K562 (cell line): ENCODE data around the gene IL6R. TPM values are rescaled to one million over a fixed set of nuclear protein-coding genes. Genes with fewer than 3 reads are reported as not detected.

ENCODE experiments used
- ATAC-seq: fragments of 200-7000 bp; cut with Tn5 transposase; 3 replicates; pipeline ENCODE4 v1.9.1; 2020; ENCODE audit warnings: moderate library complexity
- BruUV-seq: library from RNA; stranded (reverse); fragments of 400-500 nt; replicated peaks from 2 replicates; lab custom pipeline; 2021; lab: Mats Ljungman, UMichigan
- CTCF ChIA-PET: fragments of 300-600 bp; formaldehyde crosslinking; extraction: SDS; loops from one replicate; lab custom pipeline; 2021; ENCODE audit warnings: low intra/inter-chr PET ratio; lab: Yijun Ruan, JAX
- POLR2A ChIA-PET: fragments of 300-600, 350-650 bp; sonication (Branson Sonifier 250); formaldehyde crosslinking; extraction: SDS; loops from one replicate; lab custom pipeline; 2021; ENCODE audit warnings: antibody characterized with exemption, inconsistent platforms; lab: Yijun Ruan, JAX
- DNase-seq, 4 experiments: peaks; one replicate each; pipeline versions ENCODE4 v3.0.0 to v3.0.0-alpha.2; 2011 to 2018; ENCODE audit warnings: low spot score in 3 of 4, mixed read lengths in 3 of 4; ENCODE audit errors: extremely low read depth in 1 of 4
- FAIRE-seq: peaks from 2 replicates; lab custom pipeline; 2011; peaks lifted over from hg19 to GRCh38; lab: Jason Lieb, UNC
- H2AFZ ChIP-seq: 2 replicates; pipeline ENCODE4 v1.6.0; 2011; ENCODE audit warnings: low read depth, low read length, control low read depth, inconsistent platforms
- H3K27ac ChIP-seq: fragments of 200-600 bp; 3 replicates; pipeline ENCODE4 v1.8.0; 2011; ENCODE audit warnings: low read depth, mild to moderate bottlenecking, control low read depth, inconsistent platforms, low read length, moderate library complexity, mixed read lengths; ENCODE audit errors: extremely low read depth
- H3K27me3 ChIP-seq, 2 experiments: fragments of 300-600 bp in 1 of 2; 2 replicates in 1 of 2; 3 replicates in 1 of 2; pipeline versions ENCODE4 v1.6.0 to v1.8.0; 2011; ENCODE audit warnings: inconsistent platforms in 2 of 2, low read length in 2 of 2, mild to moderate bottlenecking in 1 of 2, mixed read lengths in 1 of 2, moderate library complexity in 1 of 2; ENCODE audit not compliant: control insufficient read depth in 2 of 2, insufficient read depth in 2 of 2
- H3K36me3 ChIP-seq: fragments of 300-600 bp; 3 replicates; pipeline ENCODE4 v1.8.0; 2011; ENCODE audit warnings: mild to moderate bottlenecking, low read length, inconsistent platforms; ENCODE audit not compliant: control insufficient read depth, insufficient read depth
- H3K4me1 ChIP-seq, 2 experiments: fragments of 200-600 bp in 1 of 2; replicated peaks in 1 of 2; 2 replicates in 1 of 2; 3 replicates in 1 of 2; pipeline versions ENCODE4 v1.5.1 to v1.8.0; 2011; ENCODE audit warnings: inconsistent platforms in 2 of 2, low read length in 2 of 2, mild to moderate bottlenecking in 1 of 2, mixed read lengths in 1 of 2, moderate library complexity in 1 of 2; ENCODE audit not compliant: control insufficient read depth in 2 of 2, insufficient read depth in 2 of 2
- H3K4me2 ChIP-seq: 2 replicates; pipeline ENCODE4 v1.6.1; 2011; ENCODE audit warnings: low read length, control low read depth, inconsistent platforms, mixed read lengths; ENCODE audit not compliant: insufficient read depth
- H3K4me3 ChIP-seq: fragments of 200-600 bp; sonication (generic), shearing (Covaris generic); 2 replicates; pipeline ENCODE4 v1.5.1; 2016; ENCODE audit warnings: control low read depth, inconsistent platforms
- H3K79me2 ChIP-seq: fragments of 200-600 bp; 3 replicates; pipeline ENCODE4 v1.8.0; 2011; ENCODE audit warnings: low read length, inconsistent platforms; ENCODE audit not compliant: control insufficient read depth, insufficient read depth
- H3K9ac ChIP-seq, 2 experiments: 2 replicates each; pipeline versions ENCODE4 v1.6.0 to v1.6.1; 2011; ENCODE audit warnings: low read depth in 2 of 2, low read length in 2 of 2, control low read depth in 1 of 2, inconsistent platforms in 1 of 2, mild to moderate bottlenecking in 1 of 2, mixed read lengths in 1 of 2; ENCODE audit not compliant: insufficient read depth in 1 of 2
- H3K9me1 ChIP-seq: one replicate; pipeline ENCODE4 v1.6.0; 2011; ENCODE audit warnings: inconsistent platforms, mild to moderate bottlenecking, low read length, moderate library complexity; ENCODE audit not compliant: control insufficient read depth, insufficient read depth
- H3K9me3 ChIP-seq: replicated peaks from 2 replicates; pipeline ENCODE4 v1.5.1; 2011; ENCODE audit warnings: low read depth, low read length, inconsistent platforms; ENCODE audit not compliant: control insufficient read depth, insufficient read depth
- H4K20me1 ChIP-seq: replicated peaks from 2 replicates; pipeline ENCODE4 v1.6.1; 2011; ENCODE audit warnings: low read length, inconsistent platforms, mixed read lengths; ENCODE audit not compliant: control insufficient read depth, insufficient read depth
- CHD2 ChIP-seq: IDR thresholded peaks from 2 replicates; pipeline ENCODE4 v1.6.1; 2011; ENCODE audit warnings: low read depth, low read length
- CSDE1 ChIP-seq, 2 experiments: fragments of 450-650 bp; IDR thresholded peaks; 2 replicates each; pipeline ENCODE4 v1.6.1; 2016; ENCODE audit warnings: mild to moderate bottlenecking in 1 of 2
- HEY1 ChIP-seq: fragments of 250-450 bp; sonication (Bioruptor Pico); IDR thresholded peaks from 2 replicates; pipeline ENCODE4 v1.5.0; 2020; ENCODE audit warnings: mild to moderate bottlenecking, moderate library complexity, borderline replicate concordance
- OTX1 ChIP-seq: fragments of 450-650 bp; formaldehyde crosslinking; IDR thresholded peaks from 2 replicates; pipeline ENCODE4 v1.4.0; 2022; ENCODE audit warnings: mild to moderate bottlenecking
- POU5F1 ChIP-seq: fragments of 150-350 bp; IDR thresholded peaks from 2 replicates; pipeline ENCODE4 v1.6.1; 2014; ENCODE audit warnings: borderline replicate concordance, low read length, low read depth, mild to moderate bottlenecking; ENCODE audit not compliant: partially characterized antibody
- SMAD4 ChIP-seq: fragments of 250-450 bp; sonication (Bioruptor Pico); conservative IDR thresholded peaks from 2 replicates; pipeline ENCODE4 v1.8.0; 2021; ENCODE audit warnings: inconsistent platforms, mild to moderate bottlenecking, moderate library complexity
- ZEB2 ChIP-seq: fragments of 450-650 bp; IDR thresholded peaks from 2 replicates; pipeline ENCODE4 v1.6.1; 2016
- ZNF695 ChIP-seq: fragments of 450-650 bp; formaldehyde crosslinking; IDR thresholded peaks from 2 replicates; pipeline ENCODE4 v1.4.0; 2020; ENCODE audit warnings: mild to moderate bottlenecking, moderate library complexity
- WGBS: fragments of 100-300 bp; shearing (Covaris generic); methylation state at CpG from one replicate; pipeline ENCODE4 v1.1.6; 2016; ENCODE audit warnings: low coverage, mixed read lengths; ENCODE audit not compliant: insufficient coverage; ENCODE audit errors: missing lambda C conversion rate; 5-methylcytosine and 5-hydroxymethylcytosine counted together
- in situ Hi-C: fragments of 300-500 bp; cut with MboI; formaldehyde crosslinking; loops from 4 replicates; pipeline ENCODE4 v1.15.0; 2018; ENCODE audit warnings: inconsistent platforms, mixed read lengths
- intact Hi-C: fragments of 100-400 bp; cut with micrococcal nuclease; formaldehyde crosslinking; loops from 2 replicates; pipeline ENCODE4 v1.14.2; 2022
- polyA plus RNA-seq, 8 experiments: library from polyadenylated mRNA; depleted of rRNA in 4 of 8; stranded (reverse) in 5 of 8; unstranded in 3 of 8; fragments of >200 nt; fragmentation: Nextera tagmentation in 2 of 8; fragmentation: Illumina TruSeq in 1 of 8; extraction: Ambion mirVana in 2 of 8; extraction: Trizol in 1 of 8; gene quantifications; 2 replicates each; pipeline versions ENCODE4 v1.2.1 to v1.2.3, GENCODE V29; 2011 to 2014; ENCODE audit warnings: inconsistent platforms in 1 of 8, missing spikeins in 1 of 8
- total RNA-seq, 7 experiments: library from RNA; depleted of rRNA in 6 of 7; stranded (reverse); fragments of >200 nt in 6 of 7; fragmentation: Illumina TruSeq in 2 of 7; extraction: Trizol in 2 of 7; gene quantifications; 2 replicates each; pipeline versions ENCODE4 v1.2.1 to v1.2.3, GENCODE V29; 2011 to 2021; ENCODE audit warnings: low replicate concordance in 1 of 7
- TF ChIP-seq, protein P1 (sequence below), 2 experiments: IDR thresholded peaks in 1 of 2; conservative IDR thresholded peaks in 1 of 2; 2 replicates each; pipeline ENCODE4 v1.6.1; 2016; ENCODE audit warnings: low read depth in 2 of 2, mild to moderate bottlenecking in 1 of 2, missing compliant biosample characterization in 1 of 2, missing genetic modification characterization in 1 of 2, moderate library complexity in 1 of 2
- TF ChIP-seq, protein P2 (sequence below): fragments of 450-650 bp; IDR thresholded peaks from 2 replicates; pipeline ENCODE4 v1.6.1; 2016; ENCODE audit warnings: mild to moderate bottlenecking

The IL6R gene
- total and polyA plus RNA-seq, 9 of the 15 experiments (the other 6 are each of a cell fraction or from before 2014, with no cell fraction given) = 0.05 to 1.1 (median 0.11) TPM; not detected in 2

DNA sequence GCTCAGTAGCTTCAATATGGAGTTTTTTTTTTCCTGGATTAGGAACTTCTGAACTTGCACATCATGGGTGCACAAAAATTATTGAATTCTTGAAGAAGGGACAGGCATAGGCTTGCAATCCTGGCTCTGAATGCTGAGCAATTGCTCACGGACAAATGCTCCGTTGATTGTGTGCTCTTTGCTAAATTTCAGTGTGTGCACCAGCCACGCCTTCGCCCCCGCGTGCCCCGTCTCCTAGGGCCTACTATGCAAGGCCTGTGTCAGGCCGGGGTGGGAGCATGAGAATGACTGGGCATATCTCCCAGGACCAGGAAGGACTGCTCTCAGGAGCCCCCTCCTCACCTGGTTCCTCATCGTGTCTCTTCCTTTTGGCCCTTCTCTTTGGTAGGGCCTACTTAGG lies 17.4 kb downstream of the IL6R start (continued):
- TF ChIP-seq, protein P1, sequence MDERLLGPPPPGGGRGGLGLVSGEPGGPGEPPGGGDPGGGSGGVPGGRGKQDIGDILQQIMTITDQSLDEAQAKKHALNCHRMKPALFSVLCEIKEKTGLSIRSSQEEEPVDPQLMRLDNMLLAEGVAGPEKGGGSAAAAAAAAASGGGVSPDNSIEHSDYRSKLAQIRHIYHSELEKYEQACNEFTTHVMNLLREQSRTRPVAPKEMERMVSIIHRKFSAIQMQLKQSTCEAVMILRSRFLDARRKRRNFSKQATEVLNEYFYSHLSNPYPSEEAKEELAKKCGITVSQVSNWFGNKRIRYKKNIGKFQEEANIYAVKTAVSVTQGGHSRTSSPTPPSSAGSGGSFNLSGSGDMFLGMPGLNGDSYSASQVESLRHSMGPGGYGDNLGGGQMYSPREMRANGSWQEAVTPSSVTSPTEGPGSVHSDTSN (CRISPR knock-in tag; IDR thresholded peaks at IDR 0.05; ENCODE audit: low read depth) = no peak
- TF ChIP-seq, protein P1 (tag; conservative IDR thresholded peaks at IDR 0.05; ENCODE audit: low read depth) = no peak
- TF ChIP-seq OTX1 (CRISPR knock-in tag) = no peak

DNA sequence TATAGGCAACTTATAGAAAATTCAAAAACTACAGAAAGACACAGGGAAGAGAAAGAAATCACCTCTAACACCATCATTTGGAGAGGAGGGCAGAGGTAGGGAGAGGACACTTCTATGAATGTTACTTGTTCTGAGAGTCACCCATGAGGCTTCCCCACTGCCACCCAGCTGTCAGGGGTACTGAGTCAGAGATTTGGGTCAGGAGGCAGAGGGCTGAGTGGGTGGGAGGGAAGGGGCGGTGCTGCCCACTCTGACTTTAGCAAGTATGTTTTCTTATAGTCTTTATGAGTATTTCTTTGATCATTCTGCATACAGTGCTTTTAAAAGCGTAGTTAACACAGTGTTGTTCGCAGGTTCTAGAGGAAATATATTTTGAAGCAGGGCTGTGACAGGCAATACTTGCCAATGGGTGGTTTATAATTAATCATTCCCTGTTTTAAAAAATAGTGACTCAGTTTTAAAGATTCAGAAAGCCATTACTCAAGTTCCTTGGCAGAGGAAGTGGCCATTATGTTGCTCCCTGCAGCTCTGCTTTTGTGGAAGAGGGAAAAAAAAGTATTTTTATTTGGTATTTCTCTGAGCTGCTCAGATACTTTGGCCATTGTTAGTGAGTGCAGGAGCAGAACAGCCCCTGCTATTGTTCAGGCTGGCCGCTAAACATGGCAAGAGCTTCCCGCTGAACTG lies 18.3 kb downstream of the IL6R start:
- ChIA-PET POLR2A (interaction anchor here (0.6 to 0.9 kb wide), 2 partner anchors 19 to 216 kb away, joined by 3 read pairs; no protein-coding TSS in a partner anchor), CTCF (no interaction called here)
- no peaks in the 10 kb centered on the region for H4K20me1 ChIP-seq
- H3K9me1 ChIP-seq = no peaks in the 10 kb centered on the region
- intact Hi-C loops = no loop called here
- WGBS = 6% methylated on average over 5 of the region's 5 CpGs
- H3K9me3 ChIP-seq = no peaks in the 10 kb centered on the region
- H3K9ac ChIP-seq = no peak overlapping the region
- in situ Hi-C loops = no loop called here
- peaks cover 19 to 49% of the 10 kb centered on the region in 2 experiments; a peak in 4 of 5 replicates for H3K27me3 ChIP-seq
- no peak overlapping the region for H3K27ac ChIP-seq
- no peak overlapping the region for H3K4me2 ChIP-seq
- no peak overlapping the region for H3K4me3 ChIP-seq
- no peaks in the 10 kb centered on the region for H3K79me2 ChIP-seq
- BruUV-seq = no TSS peak
- FAIRE-seq (no peak), DNase-seq (no peak), ATAC-seq (no peak)
- H3K4me1 ChIP-seq = peaks cover 0 to 5% of the 10 kb centered on the region in 2 experiments; a peak in 2 of 5 replicates
- H3K36me3 ChIP-seq = no peaks in the 10 kb centered on the region
- TF ChIP-seq ZNF695 (CRISPR knock-in tag) = no peak
- no peak for TF ChIP-seq POU5F1
- TF ChIP-seq CHD2 = no peak
- TF ChIP-seq CSDE1 (IDR thresholded peaks at IDR 0.05) = no peak
- TF ChIP-seq HEY1 (CRISPR knock-in tag) = no peak
- TF ChIP-seq ZEB2 = no peak
- TF ChIP-seq, protein P2, sequence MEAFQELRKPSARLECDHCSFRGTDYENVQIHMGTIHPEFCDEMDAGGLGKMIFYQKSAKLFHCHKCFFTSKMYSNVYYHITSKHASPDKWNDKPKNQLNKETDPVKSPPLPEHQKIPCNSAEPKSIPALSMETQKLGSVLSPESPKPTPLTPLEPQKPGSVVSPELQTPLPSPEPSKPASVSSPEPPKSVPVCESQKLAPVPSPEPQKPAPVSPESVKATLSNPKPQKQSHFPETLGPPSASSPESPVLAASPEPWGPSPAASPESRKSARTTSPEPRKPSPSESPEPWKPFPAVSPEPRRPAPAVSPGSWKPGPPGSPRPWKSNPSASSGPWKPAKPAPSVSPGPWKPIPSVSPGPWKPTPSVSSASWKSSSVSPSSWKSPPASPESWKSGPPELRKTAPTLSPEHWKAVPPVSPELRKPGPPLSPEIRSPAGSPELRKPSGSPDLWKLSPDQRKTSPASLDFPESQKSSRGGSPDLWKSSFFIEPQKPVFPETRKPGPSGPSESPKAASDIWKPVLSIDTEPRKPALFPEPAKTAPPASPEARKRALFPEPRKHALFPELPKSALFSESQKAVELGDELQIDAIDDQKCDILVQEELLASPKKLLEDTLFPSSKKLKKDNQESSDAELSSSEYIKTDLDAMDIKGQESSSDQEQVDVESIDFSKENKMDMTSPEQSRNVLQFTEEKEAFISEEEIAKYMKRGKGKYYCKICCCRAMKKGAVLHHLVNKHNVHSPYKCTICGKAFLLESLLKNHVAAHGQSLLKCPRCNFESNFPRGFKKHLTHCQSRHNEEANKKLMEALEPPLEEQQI = no peak
- no peak for TF ChIP-seq SMAD4
- no peak overlapping the region for H2AFZ ChIP-seq
